ENCODE data around the gene FGF18.

GRCh38 chr5:171426266-171426665 lies 6.8 kb downstream of the FGF18 start:
- TF ChIP-seq CTCF (IDR thresholded peaks at IDR 0.05) = no peak
- TF ChIP-seq POLR2AphosphoS5 (IDR thresholded peaks at IDR 0.05) = no peak
- no peak for TF ChIP-seq EP300 (IDR thresholded peaks at IDR 0.05)

Measured in upper lobe of left lung (tissue), 4 donors.